RPMI8226 (cell line): ENCODE results near the gene GSX1.
"Not testable (repeated sequence)": the region's sequence is repeated elsewhere in the genome, so short reads cannot be mapped to it uniquely, and the experiment has no call there.

Experiments used
- DNase-seq: peaks from one replicate; pipeline ENCODE4 v3.0.0-alpha.2; 2015

The GSX1 gene

GRCh38 chr13:27792393-27793218, at the start of gene GSX1:
GSX1 (plus strand) TSS chr13:27792483; CDS start chr13:27792691, 208 bp downstream.
- DNase-seq: peak; percentile 54

DNA sequence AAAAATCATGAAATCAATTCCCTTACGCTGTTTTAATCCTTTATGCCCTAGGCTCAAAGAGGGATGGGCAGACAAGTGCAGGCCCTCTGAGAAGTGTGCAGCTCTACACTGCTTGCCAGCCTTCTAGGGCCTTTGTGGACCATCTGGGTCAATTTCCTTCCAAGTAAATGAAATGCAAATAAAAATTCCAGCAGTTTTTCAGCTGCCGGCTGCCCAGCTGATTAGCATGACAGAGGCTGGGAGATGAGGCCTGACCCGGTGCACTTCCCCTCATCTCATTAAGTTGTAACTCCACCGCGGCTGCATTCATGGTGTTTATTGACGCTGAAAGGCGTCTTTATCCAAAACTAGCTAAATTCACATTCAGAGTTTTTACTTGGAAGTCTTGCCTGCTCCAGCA, 47.5 kb upstream of the GSX1 start:
- no peak for DNase-seq

GRCh38 chr13:27745301-27745700, 47.0 kb upstream of the GSX1 start:
- DNase-seq: no peak

DNA sequence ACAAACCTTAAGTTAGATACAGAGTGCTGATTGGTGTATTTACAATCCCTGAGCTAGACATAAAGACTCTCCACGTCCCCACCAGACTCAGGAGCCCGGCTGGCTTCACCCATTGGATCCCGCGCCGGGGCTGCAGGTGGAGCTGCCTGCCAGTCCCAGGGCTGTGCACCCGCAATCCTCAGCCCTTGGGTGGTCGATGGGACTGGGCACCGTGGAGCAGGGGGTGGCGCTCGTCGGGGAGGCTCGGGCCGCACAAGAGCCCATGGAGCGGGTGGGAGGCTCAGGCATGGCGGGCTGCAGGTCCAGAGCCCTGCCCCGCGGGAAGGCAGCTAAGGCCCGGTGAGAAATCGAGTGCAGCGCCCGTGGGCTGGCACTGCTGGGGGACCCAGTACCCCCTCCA, 44.1 kb upstream of the GSX1 start:
- DNase-seq: not testable (repeated sequence)

DNA sequence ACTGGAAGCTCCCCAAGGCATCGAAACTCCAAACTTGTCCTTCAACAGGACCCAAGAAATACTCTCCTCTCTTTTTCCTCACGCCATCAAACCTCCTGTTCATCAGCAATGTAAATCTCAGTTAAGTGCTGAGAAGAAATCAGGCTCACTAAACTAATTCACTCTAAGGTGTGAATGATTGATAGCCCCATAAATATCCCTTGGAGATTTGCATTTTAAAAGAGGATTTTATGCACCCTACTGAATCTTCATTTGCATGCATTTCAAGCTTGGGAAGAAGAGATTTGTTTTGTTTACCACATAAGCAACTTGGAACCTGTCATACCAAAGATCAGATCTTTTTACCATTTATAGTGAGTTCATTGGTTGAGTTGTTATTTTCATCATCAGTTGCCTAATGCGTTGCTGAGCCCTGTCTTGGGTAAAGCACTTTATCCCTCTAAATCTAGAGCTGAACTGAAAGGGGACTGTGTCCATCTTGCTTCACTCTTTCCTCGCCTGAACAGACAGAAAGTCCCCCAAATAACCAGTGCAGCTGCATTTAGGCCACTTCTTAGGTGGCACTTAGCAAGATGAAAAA, 40.2 kb upstream of the GSX1 start:
- DNase-seq: no peak

DNA sequence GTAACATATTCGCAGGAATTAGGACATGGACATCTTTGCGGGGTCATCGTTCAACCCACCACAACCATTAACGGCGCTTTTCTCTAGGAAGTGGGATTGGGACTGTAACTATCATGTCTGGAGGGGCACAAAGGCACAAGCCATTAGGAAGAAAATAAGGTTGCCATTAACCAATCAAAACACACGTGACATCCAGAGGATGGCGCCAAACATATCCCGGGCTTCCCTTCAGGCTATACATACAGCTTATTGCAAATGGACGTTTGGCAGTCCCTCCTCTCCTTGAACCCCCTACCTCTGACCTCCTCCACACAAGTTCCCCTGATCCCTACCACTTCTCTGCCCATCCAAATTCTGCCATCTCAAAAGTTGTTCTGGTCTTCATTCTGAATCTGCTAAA, 26.6 kb upstream of the GSX1 start:
- DNase-seq: no peak

GRCh38 chr13:27770809-27771208, 21.5 kb upstream of the GSX1 start:
- peak; percentile 39 for DNase-seq

GRCh38 chr13:27772651-27773425, 19.4 kb upstream of the GSX1 start:
- no peak for DNase-seq

GRCh38 chr13:27774169-27774568, 18.1 kb upstream of the GSX1 start:
- no peak for DNase-seq

- no peak for DNase-seq
Observed at GRCh38 chr13:27774651-27775050, 17.6 kb upstream of the GSX1 start.

DNA sequence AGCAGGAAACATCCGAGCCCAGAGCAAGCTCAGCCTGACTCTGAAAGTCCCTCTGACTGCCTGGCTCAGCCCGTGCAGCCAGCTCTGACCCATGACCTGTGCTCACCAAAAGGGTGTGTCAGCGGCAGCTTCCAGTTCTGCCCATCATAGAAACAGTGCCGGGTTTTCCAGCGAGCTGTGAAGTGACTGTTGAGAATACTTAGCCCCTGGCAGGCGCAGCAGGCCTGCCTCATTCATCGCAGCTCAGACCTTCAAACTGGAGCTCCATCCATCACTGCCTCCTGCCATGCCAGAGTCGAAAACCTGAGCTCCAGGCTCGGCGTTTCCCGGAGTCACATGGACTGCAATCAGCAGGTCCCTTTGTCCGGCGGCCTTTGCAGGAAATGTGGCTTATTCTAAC, 16.3 kb upstream of the GSX1 start:
- DNase-seq: no peak

DNA sequence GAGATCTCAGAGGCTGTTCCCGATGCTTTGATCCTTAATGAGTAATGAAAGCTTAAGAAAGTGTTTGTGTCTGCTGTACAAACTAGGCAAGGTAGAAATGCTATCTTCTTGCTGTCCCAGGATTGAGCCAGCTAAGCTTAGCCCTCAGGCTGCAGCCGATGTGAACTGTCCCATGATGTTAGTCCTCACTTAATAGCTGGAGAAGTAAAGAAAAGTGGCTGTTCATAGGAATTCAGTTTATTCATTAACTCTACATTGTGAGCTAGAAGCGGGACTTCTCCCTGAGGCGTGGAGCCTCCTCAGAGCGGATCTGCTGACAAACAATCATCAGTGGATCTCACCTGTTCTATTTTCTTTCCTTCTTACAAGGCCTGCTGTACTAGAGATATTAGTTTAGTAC, 10.1 kb upstream of the GSX1 start:
- no peak for DNase-seq

DNA sequence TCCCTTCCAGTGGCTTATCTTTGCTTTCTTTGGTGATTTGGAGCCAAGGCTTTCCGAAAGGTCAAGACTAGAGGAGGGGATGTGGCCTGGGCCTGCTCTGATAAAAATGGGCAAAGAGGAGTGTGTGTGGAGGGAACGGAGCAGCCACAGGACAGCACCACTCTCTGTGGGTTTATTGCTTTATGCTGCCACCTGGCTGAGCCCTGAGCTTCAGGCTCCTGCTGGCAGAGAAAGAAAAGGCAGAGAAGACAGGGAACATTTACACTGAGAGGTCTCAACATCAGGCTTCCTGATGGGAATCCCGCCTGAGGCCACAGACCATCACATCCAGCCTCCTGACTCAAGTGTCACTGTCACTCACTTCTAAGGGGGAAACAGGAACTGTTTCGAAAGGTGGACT, 9.2 kb upstream of the GSX1 start:
- no peak for DNase-seq

DNA sequence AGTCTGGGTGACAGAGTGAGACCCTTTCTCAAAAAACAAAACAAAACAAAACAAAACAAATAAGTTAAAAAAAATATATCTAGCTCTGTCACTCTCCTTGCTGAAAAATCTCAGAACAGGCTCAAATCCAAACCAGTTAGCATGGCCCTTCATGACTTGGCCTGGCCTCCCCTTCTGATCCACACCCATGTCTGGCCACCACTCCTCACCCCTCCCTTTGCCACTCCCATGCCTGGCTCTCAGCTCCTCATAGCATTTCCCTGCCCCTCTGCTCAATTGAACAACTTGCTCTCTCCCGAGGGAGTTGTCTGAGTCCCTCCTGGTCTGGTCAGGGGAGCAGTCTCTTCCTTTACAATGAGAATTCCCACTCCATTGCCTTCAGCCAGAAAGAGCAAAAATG, 4.0 kb upstream of the GSX1 start:
- DNase-seq: no peak

GRCh38 chr13:27789153-27789494, 3.2 kb upstream of the GSX1 start:
- DNase-seq: no peak

- no peak for DNase-seq
Observed at GRCh38 chr13:27789495-27790303, 2.6 kb upstream of the GSX1 start.

GRCh38 chr13:27790523-27790922, 1.8 kb upstream of the GSX1 start:
- no peak for DNase-seq

GRCh38 chr13:27791146-27791900, 960 bp upstream of the GSX1 start:
- no peak for DNase-seq

DNA sequence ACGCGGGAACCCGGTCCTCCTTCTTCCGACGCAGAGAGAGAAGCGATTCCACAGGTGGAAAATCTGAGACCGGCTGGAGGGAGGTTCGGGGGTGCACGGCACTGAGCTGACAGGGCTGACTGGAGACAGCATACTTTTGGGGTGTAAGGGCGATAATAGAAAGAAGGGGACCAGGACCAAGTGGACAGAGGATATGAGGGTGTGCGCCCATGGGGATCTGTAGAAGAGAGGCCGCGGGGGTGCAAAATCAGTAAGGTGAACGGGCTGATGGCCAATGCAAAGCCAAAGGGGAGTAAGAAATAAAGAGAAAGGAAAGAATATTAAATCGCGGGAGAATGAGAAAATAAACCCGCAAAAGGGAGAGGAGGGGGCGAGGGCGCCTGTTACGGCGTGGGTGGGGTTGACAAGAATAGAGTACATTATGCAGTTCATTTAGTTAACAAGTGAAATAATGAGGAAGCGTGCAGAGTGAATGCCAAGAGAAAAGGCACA, 336 bp upstream of the GSX1 start:
- no peak for DNase-seq

GRCh38 chr13:27793507-27794367, 1.5 kb downstream of the GSX1 start:
- DNase-seq: no peak

DNA sequence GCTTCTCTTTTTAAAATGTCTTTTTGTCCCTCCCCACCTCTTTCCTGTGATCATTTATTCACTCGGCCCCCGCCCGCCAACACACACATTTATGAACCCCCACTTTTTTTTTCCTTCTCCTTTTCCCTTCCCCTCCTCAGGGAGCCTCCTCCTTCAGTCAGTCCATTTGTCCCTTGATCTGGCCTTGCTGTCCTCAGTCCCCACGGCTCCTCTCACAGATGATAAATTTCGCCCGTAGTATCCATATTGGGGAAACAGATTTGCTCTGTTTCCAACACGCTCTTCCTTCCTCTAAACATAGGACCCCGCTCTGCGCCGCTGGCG, 2.0 kb downstream of the GSX1 start:
- no peak for DNase-seq
